HepG2 (cell line): ENCODE data around the gene BEND3. TPM values are rescaled to one million over a fixed set of nuclear protein-coding genes. Genes with fewer than 3 reads are reported as not detected.
"Not testable (repeated sequence)": the region's sequence is repeated elsewhere in the genome, so short reads cannot be mapped to it uniquely, and the experiment has no call there.

Experiments used
- ATAC-seq: fragments of 200-7000 bp; cut with Tn5 transposase; 3 replicates; pipeline ENCODE4 v1.9.1; 2020; ENCODE audit warnings: mild to moderate bottlenecking, moderate library complexity
- BruUV-seq: library from RNA; stranded (reverse); fragments of 400-500 nt; replicated peaks from 2 replicates; lab custom pipeline; 2021; lab: Mats Ljungman, UMichigan
- CTCF ChIA-PET: fragments of 300-600 bp; formaldehyde crosslinking; extraction: SDS; loops from one replicate; lab custom pipeline; 2021; ENCODE audit warnings: low total read pairs, inconsistent platforms, low intra/inter-chr PET ratio; lab: Yijun Ruan, JAX
- POLR2A ChIA-PET: fragments of 350-600 bp; sonication (Branson Sonifier 250); formaldehyde crosslinking; loops from one replicate; lab custom pipeline; 2020; ENCODE audit warnings: antibody characterized with exemption, inconsistent platforms; lab: Yijun Ruan, JAX
- DNase-seq: peaks from one replicate; pipeline ENCODE4 v3.0.0-alpha.2; 2015; ENCODE audit warnings: low spot score
- FAIRE-seq: peaks from 3 replicates; lab custom pipeline; 2011; peaks lifted over from hg19 to GRCh38; lab: Jason Lieb, UNC
- H2AFZ ChIP-seq: one replicate; pipeline ENCODE4 v1.6.1; 2011; ENCODE audit warnings: low read length, inconsistent platforms
- H3K27ac ChIP-seq: fragments of 300-600 bp; 3 replicates; pipeline ENCODE4 v1.8.0; 2011; ENCODE audit warnings: mixed run types, mild to moderate bottlenecking, mixed read lengths, low read length, inconsistent platforms; ENCODE audit not compliant: insufficient read depth; ENCODE audit errors: extremely low read length
- H3K27me3 ChIP-seq, 2 experiments: fragments of 200-600 bp in 1 of 2; 2 replicates in 1 of 2; 3 replicates in 1 of 2; pipeline versions ENCODE4 v1.6.0 to v1.8.0; 2011; ENCODE audit warnings: low read length in 2 of 2, mild to moderate bottlenecking in 2 of 2, moderate library complexity in 2 of 2, inconsistent platforms in 1 of 2; ENCODE audit not compliant: insufficient read depth in 2 of 2, control insufficient read depth in 1 of 2
- H3K36me3 ChIP-seq, 2 experiments: fragments of 200-600 bp in 1 of 2; replicated peaks in 1 of 2; 2 replicates in 1 of 2; 3 replicates in 1 of 2; pipeline versions ENCODE4 v1.5.1 to v1.8.0; 2011; ENCODE audit warnings: low read length in 2 of 2, inconsistent platforms in 1 of 2; ENCODE audit not compliant: insufficient read depth in 2 of 2, control insufficient read depth in 1 of 2
- H3K4me1 ChIP-seq: 2 replicates; pipeline ENCODE4 v1.5.1; 2012; ENCODE audit warnings: low read length, inconsistent platforms; ENCODE audit not compliant: insufficient read depth
- H3K4me2 ChIP-seq: 2 replicates; pipeline ENCODE4 v1.6.0; 2011; ENCODE audit warnings: low read depth, low read length, inconsistent platforms
- H3K4me3 ChIP-seq, 3 experiments: fragments of 200-600 bp in 1 of 3; sonication (generic), shearing (Covaris generic) in 1 of 3; replicated peaks in 1 of 3; 2 replicates each; pipeline ENCODE4 v1.5.1; 2011 to 2016; ENCODE audit warnings: low read length in 3 of 3, inconsistent platforms in 2 of 3, low read depth in 2 of 3, mild to moderate bottlenecking in 2 of 3, control low read depth in 1 of 3, mixed read lengths in 1 of 3; ENCODE audit not compliant: insufficient read depth in 1 of 3
- H3K79me2 ChIP-seq: one replicate; pipeline ENCODE4 v1.6.1; 2011; ENCODE audit warnings: low read length, inconsistent platforms; ENCODE audit not compliant: insufficient read depth
- H3K9ac ChIP-seq: 2 replicates; pipeline ENCODE4 v1.6.0; 2011; ENCODE audit warnings: mild to moderate bottlenecking, low read depth, low read length, inconsistent platforms; ENCODE audit not compliant: insufficient read depth
- H3K9me3 ChIP-seq: 2 replicates; pipeline ENCODE4 v1.5.1; 2012; ENCODE audit warnings: mild to moderate bottlenecking, low read length
- H4K20me1 ChIP-seq: 2 replicates; pipeline ENCODE4 v1.6.0; 2011; ENCODE audit warnings: inconsistent platforms, mild to moderate bottlenecking, low read length, moderate library complexity; ENCODE audit not compliant: insufficient read depth
- ZNF121 ChIP-seq: sonication (generic); formaldehyde crosslinking; IDR thresholded peaks from 2 replicates; pipeline ENCODE4 v1.5.0; 2020; ENCODE audit warnings: mild to moderate bottlenecking, missing genetic modification reagents
- WGBS: methylation state at CpG from one replicate; pipeline ENCODE4 v1.1.6; 2017; ENCODE audit warnings: low lambda C conversion rate; 5-methylcytosine and 5-hydroxymethylcytosine counted together
- in situ Hi-C: cut with HindIII; loops from 2 replicates; pipeline ENCODE4 v1.10.0; 2017; ENCODE audit warnings: low pct_unique_long_range_greater_than_20kb; ENCODE audit not compliant: extremely low pct_ligation_motif_present
- intact Hi-C: fragments of 100-400 bp; cut with micrococcal nuclease; formaldehyde crosslinking; loops from one replicate; pipeline ENCODE4 v1.10.0; 2022; ENCODE audit not compliant: unreplicated experiment
- polyA plus RNA-seq, 8 experiments: library from polyadenylated mRNA; depleted of rRNA in 3 of 8; stranded (reverse) in 7 of 8; unstranded in 1 of 8; fragments of >200 nt; fragmentation: Illumina TruSeq in 4 of 8; extraction: Trizol in 4 of 8; gene quantifications; 2 replicates each; pipeline versions ENCODE4 v1.2.1 to v1.2.3, GENCODE V29; 2011 to 2016; ENCODE audit warnings: low read depth in 4 of 8, missing spikeins in 1 of 8, mixed read lengths in 1 of 8; ENCODE audit not compliant: insufficient read depth in 1 of 8
- total RNA-seq, 5 experiments: library from RNA; depleted of rRNA; stranded (reverse); fragments of >200 nt; fragmentation: Illumina TruSeq; extraction: Trizol; gene quantifications; 2 replicates each; pipeline ENCODE4 v1.2.3, GENCODE V29; 2016; ENCODE audit warnings: low read depth in 1 of 5

BEND3 gene
- total and polyA plus RNA-seq, 2 of the 13 experiments (the other 11 are each of a cell fraction or from before 2014, with no cell fraction given): 1.4 to 5.8 TPM

- peaks cover 16% of the 10 kb centered on the region for H3K4me1 ChIP-seq
- H3K9me3 ChIP-seq, POLR2A ChIA-PET, H4K20me1 ChIP-seq, H3K36me3 ChIP-seq, intact Hi-C loops, in situ Hi-C loops, CTCF ChIA-PET, H3K4me2 ChIP-seq, H3K27me3 ChIP-seq, H3K27ac ChIP-seq, ATAC-seq, H3K4me3 ChIP-seq, DNase-seq, FAIRE-seq, H3K79me2 ChIP-seq, BruUV-seq, H3K9ac ChIP-seq, H2AFZ ChIP-seq: not testable (repeated sequence)
- TF ChIP-seq ZNF121 (CRISPR knock-in tag): peak; percentile 22; the same call in 1 of the 2 replicates
- WGBS: 39% methylated on average over 3 of the region's 3 CpGs
These were observed 21.0 kb upstream of the BEND3 start for GRCh38 chr6:107136324-107136723.

- BruUV-seq, FAIRE-seq, H2AFZ ChIP-seq, H3K27me3 ChIP-seq, ATAC-seq, intact Hi-C loops, H4K20me1 ChIP-seq, H3K4me3 ChIP-seq, CTCF ChIA-PET, H3K9ac ChIP-seq, POLR2A ChIA-PET, H3K79me2 ChIP-seq, H3K27ac ChIP-seq, H3K36me3 ChIP-seq, DNase-seq, H3K9me3 ChIP-seq, in situ Hi-C loops: not testable (repeated sequence)
- WGBS: 46% methylated on average over 14 of the region's 14 CpGs
- Histone ChIP-seq H3K4me1 (peaks cover 24% of the 10 kb centered on the region), H3K4me2 (0 out of 2 replicates have a peak overlapping the region, but pooled peaks have one; percentile 18)
These were observed 19.8 kb upstream of the BEND3 start for GRCh38 chr6:107135048-107135680.
